Testis (tissue), 3 donors: Measurements from ENCODE around the gene ARL5C. TPM values are rescaled to one million over a fixed set of nuclear protein-coding genes. Genes with fewer than 3 reads are reported as not detected.

Experiments
- DNase-seq: peaks from one replicate; pipeline ENCODE4 v3.0.0-alpha.2; 2019
- H3K27ac ChIP-seq, 2 donors: fragments of 200-600 bp; sonication (generic); one replicate each; pipeline ENCODE4 v1.5.1; 2019
- H3K27me3 ChIP-seq: fragments of 200-600 bp; sonication (generic); one replicate; pipeline ENCODE4 v1.5.1; 2019
- H3K36me3 ChIP-seq: fragments of 200-600 bp; sonication (generic); one replicate; pipeline ENCODE4 v1.5.1; 2017; ENCODE audit warnings: low read depth; ENCODE audit errors: missing control alignments
- H3K4me1 ChIP-seq: fragments of 200-600 bp; sonication (generic); one replicate; pipeline ENCODE4 v1.5.1; 2019
- H3K4me3 ChIP-seq, 2 donors: fragments of 200-600 bp; sonication (generic); one replicate each; pipeline ENCODE4 v1.5.1; 2017 to 2019
- H3K9me3 ChIP-seq: fragments of 200-600 bp; sonication (generic); one replicate; pipeline ENCODE4 v1.5.1; 2017
- CTCF ChIP-seq, 3 experiments: fragments of 450-650 bp in 2 of 3; fragments of 200-600 bp in 1 of 3; sonication (generic) in 1 of 3; IDR thresholded peaks; one replicate each; pipeline ENCODE4 v1.5.1; 2016 to 2019; ENCODE audit warnings: antibody characterized with exemption in 3 of 3, mild to moderate bottlenecking in 2 of 3, moderate library complexity in 1 of 3
- POLR2A ChIP-seq: fragments of 450-650 bp; IDR thresholded peaks from one replicate; pipeline ENCODE4 v1.6.1; 2017; ENCODE audit warnings: antibody characterized with exemption, mild to moderate bottlenecking, moderate library complexity
- WGBS, 2 donors: methylation state at CpG; one replicate each; pipeline ENCODE4 v1.1.5; 2018; 5-methylcytosine and 5-hydroxymethylcytosine counted together
- intact Hi-C: fragments of 100-400 bp; cut with DNase I; formaldehyde crosslinking; loops from one replicate; pipeline ENCODE4 v1.15.1; 2023; ENCODE audit warnings: low total_unique reads
- polyA plus RNA-seq: library from polyadenylated mRNA; stranded (reverse); fragments of 350-450 nt; fragmentation: Illumina TruSeq; extraction: RNeasy Lipid Tissue Mini Kit (QIAGEN cat#74804); gene quantifications from one replicate; pipeline ENCODE4 v1.2.3, GENCODE V29; 2014; ENCODE audit warnings: low read depth, low replicate concordance; ENCODE audit not compliant: insufficient read depth
- total RNA-seq, 2 donors: library from RNA; depleted of rRNA; stranded (reverse); fragments of >200 nt; gene quantifications; one replicate each; pipeline ENCODE4 v1.2.3, GENCODE V29; 2016

Gene ARL5C
- total and polyA plus RNA-seq, 3 donors from 2014 or later: not detected

- TF ChIP-seq POLR2A: no peak
- no peak for TF ChIP-seq CTCF (IDR thresholded peaks at IDR 0.05)
- Histone ChIP-seq H3K27me3 (no peaks in the 10 kb centered on the region), H3K4me3 (peak within 1 kb of the TSS; percentile 67 to 74), H3K36me3 (no peaks in the 10 kb centered on the region), H3K9me3 (no peaks in the 10 kb centered on the region), H3K27ac (peak within 1 kb of the TSS; percentile 14 to 70), H3K4me1 (peaks cover 43% of the 10 kb centered on the region)
- 0 to 1% methylated on average over 13 to 38 of the region's 55 CpGs for WGBS, 2 donors
- peak; percentile 85 for DNase-seq
- intact Hi-C loops: no loop called here
Observed at GRCh38 chr17:39197380-39198185, 31.6 kb upstream of the ARL5C start, which contains the start of gene CACNB1. Gene CACNB1, minus strand, starts transcription at chr17:39197669. Its CDS starts 174 bp downstream, at chr17:39197495.

GRCh38 chr17:39196808-39197291, 30.9 kb upstream of the ARL5C start:
- Histone ChIP-seq H3K4me3 (peak overlapping the region; percentile 67 to 74), H3K4me1 (peaks cover 45% of the 10 kb centered on the region), H3K36me3 (no peaks in the 10 kb centered on the region), H3K9me3 (no peaks in the 10 kb centered on the region), H3K27me3 (no peaks in the 10 kb centered on the region), H3K27ac (peak overlapping the region; percentile 14 to 70)
- intact Hi-C loops: no loop called here
- no peak for TF ChIP-seq POLR2A
- TF ChIP-seq CTCF (IDR thresholded peaks at IDR 0.05): no peak
- 0 to 1% methylated on average over 6 to 30 of the region's 30 CpGs for WGBS, 2 donors
- DNase-seq: peak; percentile 42

- H3K9me3 ChIP-seq: no peaks in the 10 kb centered on the region
- H3K36me3 ChIP-seq: no peaks in the 10 kb centered on the region
- WGBS, 2 donors: 5 to 14% methylated on average over 4 to 8 of the region's 8 CpGs
- intact Hi-C loops: no loop called here
- no peaks in the 10 kb centered on the region for H3K27me3 ChIP-seq
- H3K4me1 ChIP-seq: peaks cover 42% of the 10 kb centered on the region
- H3K27ac ChIP-seq: no peak overlapping the region
- no peak for TF ChIP-seq POLR2A
- no peak for TF ChIP-seq CTCF (IDR thresholded peaks at IDR 0.05)
- DNase-seq: no peak
- peak overlapping the region; percentile 67 to 74 for H3K4me3 ChIP-seq
Observed at GRCh38 chr17:39196241-39196807, 30.4 kb upstream of the ARL5C start.

GRCh38 chr17:39195568-39196160, 29.7 kb upstream of the ARL5C start:
- TF ChIP-seq POLR2A (no peak), CTCF (IDR thresholded peaks at IDR 0.05) (no peak)
- H3K27me3 ChIP-seq: no peaks in the 10 kb centered on the region
- H3K36me3 ChIP-seq: no peaks in the 10 kb centered on the region
- H3K4me3 ChIP-seq: no peak overlapping the region
- H3K9me3 ChIP-seq: no peaks in the 10 kb centered on the region
- peak overlapping the region in 1 of 2 donors; percentile 41 for H3K27ac ChIP-seq
- intact Hi-C loops: no loop called here
- 71 to 76% methylated on average over 4 to 8 of the region's 8 CpGs for WGBS, 2 donors
- peaks cover 36% of the 10 kb centered on the region for H3K4me1 ChIP-seq
- DNase-seq: no peak
